Stimulated activated CD4-positive, alpha-beta T cell treated with anti-CD3 and anti-CD28 coated beads, Interleukin-1b, Interleukin-23, amount 100 ng/mL, for 4 hours (primary cell): ENCODE data around the gene NBEA.
"Not testable (repeated sequence)": the region's sequence is repeated elsewhere in the genome, so short reads cannot be mapped to it uniquely, and the experiment has no call there.

Experiments
- DNase-seq, 2 donors: peaks; one replicate each; pipeline ENCODE4 v3.0.0-alpha.2; 2020; ENCODE audit warnings: low read depth in 2 of 2

The NBEA gene

DNA sequence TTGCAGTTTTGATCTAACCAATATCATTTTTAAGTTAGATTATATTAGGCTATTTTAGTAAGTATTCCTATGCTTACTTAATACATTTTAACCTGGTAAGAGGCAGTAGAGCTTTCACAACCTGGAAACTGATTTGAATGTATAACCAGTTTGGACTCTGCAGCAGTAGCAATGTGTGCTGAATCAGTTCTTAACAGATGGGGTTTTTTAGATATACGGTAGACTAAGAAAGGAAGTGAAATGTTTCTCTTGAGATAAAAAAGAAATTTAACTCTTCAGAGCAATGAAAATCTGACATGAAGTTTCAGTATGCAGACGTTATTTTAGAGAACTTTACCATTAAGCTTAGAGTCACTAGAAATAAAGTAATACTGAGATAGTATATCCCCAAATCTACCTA, 2.7 kb downstream of the NBEA start:
- DNase-seq, result no peak

DNA sequence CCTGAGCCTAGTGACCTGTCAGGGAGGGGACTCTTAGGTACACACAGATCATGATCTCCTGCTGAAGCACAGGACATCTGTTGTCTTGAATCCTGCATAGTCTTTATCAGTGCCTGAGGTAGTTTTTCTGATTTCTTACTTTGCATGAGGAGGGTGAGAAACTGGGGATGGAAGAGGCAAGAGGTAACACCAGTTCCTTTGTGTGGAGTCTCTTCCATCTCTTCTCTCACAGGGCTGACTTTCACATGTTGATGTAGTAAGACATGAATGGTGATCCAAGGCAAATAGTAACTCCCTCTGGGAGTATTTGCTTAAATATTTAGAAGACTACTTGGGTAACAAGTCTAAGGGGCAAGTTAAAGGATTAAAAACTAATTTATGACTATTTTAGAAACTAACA, 9.5 kb downstream of the NBEA start:
- DNase-seq, result no peak

DNA sequence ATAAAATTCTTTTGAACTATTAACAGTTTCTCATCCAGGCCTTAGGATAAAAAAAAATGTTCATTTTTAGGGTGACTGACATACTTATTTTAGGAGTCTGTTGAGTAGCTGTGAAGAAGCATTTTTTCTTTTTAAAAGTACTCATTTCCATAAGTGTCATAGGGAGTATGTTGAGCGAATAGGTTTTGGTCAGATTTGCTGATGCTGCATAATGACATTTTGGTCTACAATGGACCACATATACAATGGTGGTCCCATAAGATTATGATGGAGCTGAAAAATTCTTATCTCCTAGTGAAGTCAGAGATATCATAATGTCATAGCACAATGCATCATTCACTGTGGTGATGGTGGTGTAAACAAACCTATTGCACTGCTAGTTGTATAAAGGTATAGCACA, 17.4 kb downstream of the NBEA start:
- DNase-seq, result no peak

DNA sequence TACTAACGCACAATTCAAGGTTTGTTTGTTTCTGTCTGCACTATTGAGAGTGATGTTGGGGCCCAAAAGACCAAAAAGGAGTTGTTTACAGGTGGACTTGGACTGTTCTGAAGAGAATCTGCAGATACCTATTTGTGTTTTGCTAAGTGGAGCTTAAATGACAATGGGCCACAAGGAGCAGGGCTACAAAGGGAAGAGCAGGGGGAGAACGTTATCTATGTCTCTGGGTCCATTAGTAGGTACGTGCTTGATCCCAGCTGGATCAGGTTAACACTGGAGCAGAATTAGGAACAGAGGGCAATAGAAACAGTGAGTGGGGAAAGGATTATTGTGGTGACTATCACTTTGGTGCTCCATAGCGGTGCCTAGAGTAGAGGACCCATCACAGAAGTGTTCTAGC, 22.5 kb downstream of the NBEA start:
- DNase-seq, result no peak

DNA sequence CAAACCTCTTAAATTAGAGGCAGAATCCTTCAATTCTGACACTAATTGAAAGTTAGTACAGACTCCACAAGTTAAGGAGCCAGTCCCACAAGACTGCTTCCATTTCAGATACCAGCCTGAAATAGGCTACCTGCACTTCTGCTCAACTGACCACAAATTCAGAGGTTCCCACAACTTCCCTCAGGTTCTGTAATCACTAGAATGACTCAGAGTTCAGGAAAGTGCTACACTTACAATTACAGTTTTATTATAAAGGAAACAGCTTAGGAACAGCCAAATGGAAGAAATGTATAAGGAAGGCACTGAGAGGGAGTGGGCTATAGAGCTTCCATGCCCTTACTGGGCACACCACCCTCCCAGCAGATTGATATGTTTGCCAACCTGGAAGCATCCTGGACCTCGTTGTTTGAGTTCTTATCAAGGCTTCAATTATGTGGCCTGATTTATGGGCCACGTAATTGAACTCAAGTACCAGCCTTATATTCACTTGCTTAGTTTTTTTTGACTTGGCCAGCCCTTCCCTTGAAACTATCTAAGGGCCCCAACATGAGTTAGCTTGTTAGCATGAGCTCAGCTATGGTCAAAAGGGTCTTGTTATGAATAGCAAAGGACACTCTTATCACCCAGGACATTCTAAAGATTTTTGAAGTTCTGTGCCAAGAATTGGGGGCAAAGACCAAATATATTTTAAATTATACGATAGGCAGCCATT, 25.9 kb downstream of the NBEA start:
- DNase-seq, result no peak

DNA sequence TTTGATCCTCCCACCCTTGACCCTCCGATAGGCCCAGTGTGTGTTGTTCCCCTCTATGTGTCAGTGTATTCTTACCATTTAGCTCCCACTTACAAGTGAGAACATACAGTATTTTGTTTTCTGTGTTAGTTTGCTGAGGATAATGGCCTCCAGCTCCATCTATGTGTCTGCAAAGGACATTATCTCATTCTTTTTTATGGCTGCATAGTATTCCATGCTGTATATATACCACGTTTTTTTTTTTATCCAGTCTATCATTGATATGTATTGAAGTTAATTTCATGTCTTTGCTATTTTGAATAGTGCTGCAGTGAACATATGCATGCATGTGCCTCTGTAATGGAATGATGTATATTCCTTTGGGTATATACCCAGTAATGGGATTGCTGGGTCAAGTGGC, 27.5 kb downstream of the NBEA start:
- DNase-seq, result not testable (repeated sequence)

DNA sequence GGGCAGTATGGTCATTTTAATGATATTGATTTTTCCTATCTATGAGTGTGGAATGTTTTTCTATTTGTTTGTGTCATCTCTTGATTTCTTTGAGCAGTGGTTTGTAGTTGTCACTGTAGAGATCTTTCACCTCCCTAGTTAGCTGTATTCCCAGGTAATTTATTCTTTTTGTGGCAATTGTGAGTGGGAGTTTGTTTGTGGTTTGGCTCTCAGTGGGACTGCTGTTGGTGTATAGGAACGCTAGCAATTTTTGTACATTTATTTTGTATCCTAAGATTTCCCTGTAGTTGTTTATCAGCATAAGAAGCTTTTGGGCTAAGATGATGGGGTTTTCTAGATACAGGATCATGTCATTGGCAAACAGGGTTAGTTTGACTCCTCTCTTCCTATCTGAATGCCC, 28.9 kb downstream of the NBEA start:
- DNase-seq, result no peak

DNA sequence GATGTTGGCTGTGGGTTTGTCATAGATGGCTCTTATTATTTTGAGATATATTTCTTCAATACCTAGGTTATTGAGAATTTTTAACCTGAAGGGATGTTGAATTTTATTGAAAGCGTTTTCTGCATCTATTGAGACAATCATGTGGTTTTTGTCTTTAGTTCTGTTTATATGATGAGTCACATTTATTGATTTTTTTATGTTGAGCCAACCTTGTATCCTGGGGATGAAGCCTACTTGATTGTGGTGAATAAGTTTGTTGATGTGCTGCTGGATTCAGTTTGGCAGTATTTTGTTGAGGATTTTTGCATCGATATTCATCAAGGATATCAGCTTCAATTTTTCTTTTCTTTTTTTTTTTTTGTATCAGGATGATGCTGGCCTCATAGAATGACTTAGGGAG, 29.4 kb downstream of the NBEA start:
- no peak for DNase-seq

DNA sequence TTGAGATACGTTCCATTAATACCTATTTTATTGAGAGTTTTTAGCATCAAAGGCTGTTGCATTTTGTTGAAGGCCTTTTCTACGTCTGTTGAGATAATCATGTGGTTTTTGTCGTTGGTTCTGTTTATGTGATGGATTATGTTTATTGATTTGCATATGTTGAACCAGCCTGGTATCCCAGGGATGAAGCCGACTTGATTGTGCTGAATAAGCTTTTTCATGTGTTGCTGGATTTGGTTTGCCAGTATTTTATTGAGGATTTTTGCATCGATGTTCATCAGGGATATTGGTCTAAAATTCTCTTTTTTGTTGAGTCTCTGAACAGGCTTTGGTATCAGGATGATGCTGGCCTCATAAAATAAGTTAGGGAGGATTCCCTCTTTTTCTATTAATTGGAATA, 43.1 kb downstream of the NBEA start:
- not testable (repeated sequence) for DNase-seq

DNA sequence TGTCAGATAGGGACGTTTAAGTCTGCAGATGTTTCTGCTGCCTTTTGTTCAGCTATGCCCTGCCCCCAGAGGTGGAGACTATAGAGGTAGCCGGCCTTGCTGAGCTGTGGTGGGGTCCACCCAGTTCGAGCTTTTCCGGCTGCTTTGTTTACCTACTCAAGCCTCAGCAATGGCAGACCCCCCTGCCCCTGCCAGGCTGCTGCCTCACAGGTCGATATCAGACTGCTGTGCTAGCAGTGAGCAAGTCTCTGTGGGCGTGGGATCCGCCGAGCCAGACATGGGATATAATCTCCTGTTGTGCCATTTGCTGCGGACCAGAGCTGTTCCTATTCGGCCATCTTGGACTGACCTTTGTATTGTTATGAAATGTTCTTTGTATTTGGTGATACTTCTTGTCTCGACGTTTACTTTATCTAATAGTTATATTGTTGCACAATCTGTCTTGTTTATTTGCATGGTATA, 46.3 kb downstream of the NBEA start:
- no peak for DNase-seq

DNA sequence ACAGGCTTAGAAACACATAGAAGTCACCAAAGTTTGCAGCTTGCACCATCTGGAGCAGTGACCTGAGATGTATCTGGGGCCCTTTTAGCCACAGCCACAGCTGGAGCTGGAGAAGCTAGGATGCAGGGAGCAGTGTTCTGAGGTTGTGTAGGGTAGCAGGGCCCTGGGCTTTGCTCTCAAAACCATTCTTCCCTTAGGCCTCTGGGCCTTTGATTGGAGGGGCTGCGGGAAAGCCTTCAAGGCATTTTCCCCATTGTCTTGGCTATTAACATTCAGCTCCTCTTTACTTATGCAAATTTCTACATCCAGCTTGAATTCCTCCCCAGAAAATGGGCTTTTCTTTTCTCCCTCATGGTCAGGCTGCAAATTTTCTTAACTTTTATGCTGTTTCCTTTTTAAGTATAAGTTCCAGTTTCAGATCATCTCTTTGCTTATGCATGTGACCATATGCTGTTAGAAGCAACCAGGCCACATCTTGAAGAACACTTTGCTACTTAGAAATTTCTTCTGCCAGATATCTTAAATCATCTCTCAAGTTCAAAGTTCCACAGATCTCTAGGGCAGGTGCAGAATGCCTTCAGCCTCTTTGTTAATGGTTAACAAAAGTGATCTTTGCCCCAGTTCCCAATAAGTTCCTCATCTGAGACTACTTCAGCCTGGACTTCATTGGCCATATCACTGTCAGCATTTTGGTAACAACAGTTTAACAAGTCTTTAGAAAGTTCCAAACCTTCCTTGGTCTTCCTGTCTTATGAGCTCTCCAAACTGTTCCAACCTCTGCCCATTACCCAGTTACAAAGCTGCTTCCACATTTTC, 48.5 kb downstream of the NBEA start:
- no peak for DNase-seq

DNA sequence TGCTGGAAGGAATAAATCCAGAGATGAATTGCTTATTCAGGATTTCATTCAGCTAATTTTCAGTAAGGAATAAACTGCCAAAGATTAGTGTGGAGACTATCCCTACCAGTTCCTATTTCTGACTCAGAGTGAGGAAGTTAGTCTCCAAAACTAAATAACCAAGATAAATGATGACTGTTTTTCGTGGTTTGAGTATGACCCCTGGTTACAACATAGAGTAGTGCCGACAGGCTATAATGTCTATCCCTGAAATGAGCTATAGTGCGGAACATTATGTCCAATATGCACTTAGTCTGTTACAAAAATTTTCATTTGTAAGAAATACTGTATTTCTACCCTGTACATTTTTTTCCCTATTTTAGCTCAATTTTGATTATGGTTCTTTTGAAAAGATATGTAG, 51.4 kb downstream of the NBEA start:
- no peak for DNase-seq

DNA sequence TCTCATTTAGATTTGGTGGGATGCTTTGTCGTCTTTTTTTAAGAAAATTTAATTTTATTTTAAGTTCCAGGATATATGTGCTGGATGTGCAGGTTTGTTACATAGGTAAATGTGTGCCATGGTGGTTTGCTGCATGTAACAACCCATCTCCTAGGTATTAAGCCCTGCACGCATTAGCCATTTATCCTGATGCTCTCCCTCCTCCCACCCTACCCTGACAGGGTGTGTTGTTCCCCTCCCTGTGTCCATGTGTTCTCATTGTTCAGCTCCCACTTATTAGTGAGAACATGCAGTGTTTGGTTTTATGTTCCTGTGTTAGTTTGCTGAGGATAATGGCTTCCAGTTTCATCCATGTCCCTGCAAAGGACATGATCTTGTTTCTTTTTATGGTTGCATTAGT, 61.7 kb downstream of the NBEA start:
- DNase-seq, result not testable (repeated sequence)

DNA sequence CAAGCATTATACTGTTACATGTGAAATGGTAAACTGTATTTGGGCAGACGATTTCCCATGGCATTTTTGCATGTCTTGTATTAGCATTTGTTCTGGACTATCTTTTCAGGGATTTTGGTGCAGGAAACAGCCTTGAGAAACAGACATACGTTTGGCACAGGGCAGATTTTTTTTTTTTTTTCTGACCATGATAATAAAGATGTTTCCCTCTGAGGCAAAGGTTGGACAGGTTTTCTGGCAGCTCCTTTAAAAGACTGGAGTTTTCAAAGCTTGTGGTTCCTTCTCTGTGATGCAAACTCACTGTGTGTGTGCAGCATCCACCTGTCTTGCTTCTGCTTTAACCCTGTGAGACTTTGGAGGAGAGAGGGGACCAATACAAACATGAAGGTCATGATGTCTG, 63.0 kb downstream of the NBEA start:
- no peak for DNase-seq

DNA sequence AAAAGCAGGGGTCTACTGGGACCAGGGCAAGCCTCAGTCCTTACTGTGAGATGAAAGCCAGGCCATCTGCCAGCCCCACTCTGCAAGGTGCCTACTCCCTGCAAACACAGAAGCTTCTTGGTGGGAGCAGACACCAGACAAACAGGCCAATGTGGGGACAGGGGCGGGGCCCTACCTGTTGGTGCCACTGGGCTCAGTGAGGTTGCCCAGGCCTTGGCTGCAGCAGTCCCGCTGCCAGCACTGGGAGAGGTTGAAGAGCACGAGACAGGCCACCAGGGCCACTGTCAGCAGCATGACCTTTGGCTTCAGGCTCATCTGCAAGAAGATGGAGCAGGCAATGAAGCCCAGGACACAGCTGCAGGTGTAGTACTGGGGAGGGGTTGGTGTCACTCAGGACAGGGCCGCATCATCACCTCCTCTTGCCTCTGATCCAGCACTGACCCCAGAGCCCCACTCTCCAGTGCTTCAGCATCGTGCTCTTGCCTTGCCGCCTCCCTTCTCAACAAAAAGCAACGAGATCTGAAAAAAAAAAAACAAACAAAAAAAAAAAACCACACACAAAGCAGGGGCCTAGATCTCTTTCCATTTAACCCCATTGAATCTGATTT, 72.6 kb downstream of the NBEA start:
- DNase-seq, result no peak

DNA sequence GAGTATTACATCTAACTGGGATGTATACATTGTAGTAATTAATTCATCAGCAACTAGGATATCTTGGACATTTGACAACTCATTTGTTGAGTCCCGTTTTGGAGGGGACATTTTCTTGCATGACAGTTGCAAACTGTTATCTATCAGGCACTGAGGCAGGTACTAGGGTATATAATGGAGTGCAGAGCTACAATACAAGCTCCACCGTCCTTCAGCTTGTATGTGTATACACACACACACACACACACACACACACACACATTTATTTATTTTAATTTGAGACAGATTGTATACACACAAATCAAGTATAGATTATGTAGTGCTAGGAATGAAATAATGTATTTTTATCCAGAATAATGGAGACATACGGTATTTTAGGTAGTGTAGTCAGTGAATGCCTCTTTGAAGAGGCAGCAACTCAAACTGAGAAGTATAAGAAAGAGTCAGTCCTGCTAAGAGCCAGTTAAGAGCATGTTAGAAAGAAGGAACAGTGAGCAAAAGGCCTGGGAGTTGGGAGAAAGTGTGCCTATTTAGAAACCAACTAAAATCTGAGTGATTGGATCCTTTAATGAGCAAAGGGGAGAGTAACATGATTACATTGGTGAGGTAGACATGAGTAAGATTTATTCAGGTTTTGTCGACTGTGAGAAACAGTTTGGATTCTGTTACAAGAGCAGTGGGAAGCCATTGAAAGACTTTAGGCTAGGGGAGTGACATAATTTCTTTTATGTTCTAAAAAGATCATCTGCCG, 74.5 kb downstream of the NBEA start:
- DNase-seq, result no peak

DNA sequence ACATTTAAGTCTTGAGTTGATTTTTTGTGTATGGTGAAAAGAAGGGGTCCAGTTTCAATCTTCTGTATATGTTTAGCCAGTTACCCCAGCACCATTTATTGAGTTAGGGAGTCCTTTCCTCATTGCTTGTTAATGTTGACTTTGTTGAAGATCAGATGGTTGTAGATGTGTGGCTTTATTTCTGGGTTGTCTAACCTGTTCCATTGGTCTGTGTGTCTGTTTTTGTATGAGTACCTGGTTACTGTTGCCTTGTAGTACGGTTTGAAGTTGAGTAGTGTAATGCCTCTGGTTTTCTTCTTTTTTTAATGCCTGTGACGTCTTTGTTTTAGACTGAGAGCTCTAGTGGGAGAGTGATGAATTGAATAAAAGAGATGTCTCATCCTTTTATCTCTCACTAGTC, 83.2 kb downstream of the NBEA start:
- DNase-seq, result no peak

DNA sequence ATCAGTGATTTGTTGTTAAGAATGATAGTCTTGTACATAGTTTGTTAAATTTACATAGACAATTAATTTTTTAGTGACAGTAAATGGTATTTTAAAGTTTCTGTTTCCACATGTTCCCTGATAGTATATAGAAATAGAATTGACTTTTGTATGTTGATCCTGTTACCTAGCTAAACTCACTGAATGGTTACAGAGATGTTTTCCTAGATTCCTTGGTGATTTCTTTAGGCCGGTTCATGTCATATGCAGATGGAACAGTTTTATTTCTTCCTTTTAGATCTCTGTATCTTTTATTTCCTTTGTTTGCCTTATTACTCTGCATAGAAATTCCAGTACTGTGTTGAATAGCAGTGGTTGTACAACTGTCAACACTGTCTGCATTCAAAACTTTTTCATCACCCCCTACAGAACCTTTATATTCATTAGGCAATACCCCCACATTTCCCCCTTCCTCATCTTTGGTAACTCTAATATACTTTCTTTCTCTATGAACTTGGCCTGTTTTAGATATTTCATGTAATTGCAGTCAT, 86.3 kb downstream of the NBEA start:
- DNase-seq, result no peak

DNA sequence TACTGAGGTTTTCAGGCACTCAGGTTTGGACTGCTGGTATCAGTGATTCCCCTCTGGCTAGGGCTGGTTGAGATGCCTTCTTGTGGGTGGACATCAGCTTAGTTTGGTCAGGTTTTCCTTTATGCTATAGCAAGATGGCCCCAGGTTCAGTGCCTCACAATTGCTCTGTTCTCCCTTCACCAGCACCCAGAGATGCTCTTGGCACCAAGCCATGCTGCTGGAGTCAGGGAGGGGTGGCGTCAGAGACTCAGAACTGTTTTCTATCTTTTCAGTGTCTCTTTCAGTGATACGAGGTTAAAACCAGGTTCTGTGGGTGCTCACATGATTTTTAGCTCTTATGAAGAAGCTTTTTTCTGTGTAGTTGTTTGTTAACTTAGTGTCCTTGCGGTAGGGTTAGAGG, 96.9 kb downstream of the NBEA start:
- DNase-seq, result no peak

DNA sequence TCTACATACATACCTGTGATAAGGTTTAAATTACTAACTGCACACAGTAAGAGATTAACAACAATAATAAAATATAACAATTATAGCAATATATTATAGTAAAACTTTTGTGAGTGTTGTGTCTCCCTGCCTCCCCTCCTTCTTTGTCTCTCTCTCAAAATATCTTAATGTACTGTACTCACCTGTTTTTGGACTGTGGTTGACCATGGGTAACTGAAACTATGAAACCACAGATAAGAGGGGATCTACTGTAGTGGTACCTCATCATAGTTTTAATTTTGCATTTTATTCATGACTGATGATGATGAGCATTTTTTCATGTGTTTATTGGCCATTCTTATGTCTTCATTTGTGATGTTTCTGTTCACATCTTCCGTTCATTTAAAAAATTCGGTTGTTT, 104.5 kb downstream of the NBEA start:
- no peak for DNase-seq

DNA sequence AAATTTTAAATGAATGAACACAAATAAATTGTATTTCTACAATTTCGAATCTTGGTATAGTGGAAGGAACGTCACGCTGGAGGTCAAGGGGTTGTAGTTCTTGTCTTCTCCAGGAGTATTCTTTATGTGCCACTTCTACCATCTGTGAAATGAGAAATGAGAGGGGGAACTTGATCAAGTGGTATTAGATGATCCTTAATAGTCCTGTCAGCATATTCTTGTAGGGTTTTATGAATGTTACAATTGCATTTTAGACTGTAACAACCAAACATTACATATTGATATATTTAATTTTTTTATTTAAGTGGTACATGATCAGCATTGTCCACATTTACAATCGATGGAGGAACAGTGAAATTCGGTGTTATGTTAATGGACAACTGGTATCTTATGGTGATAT, 113.6 kb downstream of the NBEA start:
- no peak for DNase-seq

DNA sequence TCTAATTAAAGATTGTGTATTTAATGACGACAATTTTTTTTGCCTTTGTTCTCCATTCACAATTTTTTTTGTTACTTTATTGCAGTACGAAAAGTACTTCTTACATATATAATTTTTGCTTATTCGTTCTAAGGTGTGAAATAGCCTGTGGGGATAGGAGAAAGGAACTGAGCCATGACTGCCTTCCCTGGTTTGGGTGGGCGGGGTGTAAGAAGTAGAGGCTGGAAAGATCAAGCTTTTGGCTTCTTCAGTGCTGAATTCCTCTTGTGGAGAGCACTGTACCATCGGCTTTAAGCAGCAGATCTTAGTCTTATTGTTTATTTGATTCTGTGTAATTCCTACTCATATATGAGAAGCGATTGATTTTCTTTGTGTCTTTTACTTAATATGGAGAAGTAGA, 115.8 kb downstream of the NBEA start:
- no peak for DNase-seq
